GM19463 (cell line): ENCODE measurements around the gene GRWD1.

Experiments used
- ATAC-seq: cut with Tn5 transposase; IDR thresholded peaks from one replicate; pipeline ENCODE4 v1.9.1; 2021; ENCODE audit warnings: mild to moderate bottlenecking, moderate library complexity; ENCODE audit not compliant: unreplicated experiment

GRWD1 gene

GRCh38 chr19:48445606-48446481 lies at the start of gene GRWD1:
GRWD1 (plus strand) TSS chr19:48445983; CDS start chr19:48446006, 23 bp downstream.
- peak; percentile 87 for ATAC-seq

- ATAC-seq = no peak
Observed at GRCh38 chr19:48396016-48396823, 49.6 kb upstream of the GRWD1 start.

GRCh38 chr19:48396824-48397176 lies 49.0 kb upstream of the GRWD1 start:
- no peak for ATAC-seq

- no peak for ATAC-seq
Observed at GRCh38 chr19:48397263-48398101, 48.3 kb upstream of the GRWD1 start.

GRCh38 chr19:48398102-48398374 lies 47.7 kb upstream of the GRWD1 start:
- ATAC-seq = no peak

- ATAC-seq = peak; percentile 58
Observed at GRCh38 chr19:48398375-48399235, 47.2 kb upstream of the GRWD1 start.

GRCh38 chr19:48400018-48400742 lies 45.6 kb upstream of the GRWD1 start:
- ATAC-seq = no peak

- ATAC-seq = no peak
Observed at GRCh38 chr19:48401287-48401686, 44.5 kb upstream of the GRWD1 start.

- peak; percentile 69 for ATAC-seq
Observed at GRCh38 chr19:48403606-48404005, 42.2 kb upstream of the GRWD1 start.

- no peak for ATAC-seq
Observed at GRCh38 chr19:48405010-48405659, 40.6 kb upstream of the GRWD1 start.

- ATAC-seq = no peak
Observed at GRCh38 chr19:48405850-48406249, 39.9 kb upstream of the GRWD1 start.

GRCh38 chr19:48413879-48414587 lies 31.8 kb upstream of the GRWD1 start:
- ATAC-seq = no peak

GRCh38 chr19:48415395-48415794 lies 30.4 kb upstream of the GRWD1 start:
- ATAC-seq = no peak

GRCh38 chr19:48415806-48416221 lies 30.0 kb upstream of the GRWD1 start:
- no peak for ATAC-seq

- ATAC-seq = no peak
Observed at GRCh38 chr19:48417421-48417820, 28.4 kb upstream of the GRWD1 start.

- no peak for ATAC-seq
Observed at GRCh38 chr19:48418317-48419064, 27.3 kb upstream of the GRWD1 start.

GRCh38 chr19:48419158-48419920 lies 26.4 kb upstream of the GRWD1 start:
- no peak for ATAC-seq
